Measurements from ENCODE around the gene RAB5A. TPM values are rescaled to one million over a fixed set of nuclear protein-coding genes. Genes with fewer than 3 reads are reported as not detected.

RAB5A gene
- total RNA-seq, 1 experiment from 2014 or later, result 65.1 TPM

- H3K9me2 ChIP-seq (ENCODE audit: insufficient read depth), result no peaks in the 10 kb centered on the region
- H3K36me3 ChIP-seq (ENCODE audit: low read depth), result no peaks in the 10 kb centered on the region
- BruUV-seq (replicated peaks), result no TSS peak
- no peaks in the 10 kb centered on the region for H3K79me2 ChIP-seq (ENCODE audit: low read depth)
- H3K27ac ChIP-seq, result no peak overlapping the region
- no peaks in the 10 kb centered on the region for H3K9me3 ChIP-seq (ENCODE audit: insufficient read depth, low read depth)
- H4K20me1 ChIP-seq (ENCODE audit: insufficient read depth), result no peaks in the 10 kb centered on the region
- CTCF ChIA-PET, result no interaction called here
- POLR2A ChIA-PET (ENCODE audit: unreplicated experiment), result no interaction called here
- DNase-seq, result no peak
- TF ChIP-seq, protein P1, sequence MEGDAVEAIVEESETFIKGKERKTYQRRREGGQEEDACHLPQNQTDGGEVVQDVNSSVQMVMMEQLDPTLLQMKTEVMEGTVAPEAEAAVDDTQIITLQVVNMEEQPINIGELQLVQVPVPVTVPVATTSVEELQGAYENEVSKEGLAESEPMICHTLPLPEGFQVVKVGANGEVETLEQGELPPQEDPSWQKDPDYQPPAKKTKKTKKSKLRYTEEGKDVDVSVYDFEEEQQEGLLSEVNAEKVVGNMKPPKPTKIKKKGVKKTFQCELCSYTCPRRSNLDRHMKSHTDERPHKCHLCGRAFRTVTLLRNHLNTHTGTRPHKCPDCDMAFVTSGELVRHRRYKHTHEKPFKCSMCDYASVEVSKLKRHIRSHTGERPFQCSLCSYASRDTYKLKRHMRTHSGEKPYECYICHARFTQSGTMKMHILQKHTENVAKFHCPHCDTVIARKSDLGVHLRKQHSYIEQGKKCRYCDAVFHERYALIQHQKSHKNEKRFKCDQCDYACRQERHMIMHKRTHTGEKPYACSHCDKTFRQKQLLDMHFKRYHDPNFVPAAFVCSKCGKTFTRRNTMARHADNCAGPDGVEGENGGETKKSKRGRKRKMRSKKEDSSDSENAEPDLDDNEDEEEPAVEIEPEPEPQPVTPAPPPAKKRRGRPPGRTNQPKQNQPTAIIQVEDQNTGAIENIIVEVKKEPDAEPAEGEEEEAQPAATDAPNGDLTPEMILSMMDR (conservative IDR thresholded peaks at IDR 0.05), result no peak
- TF ChIP-seq EZH2 (IDR thresholded peaks at IDR 0.05; ENCODE audit: low read depth), result no peak
- no peak overlapping the region for H3K4me2 ChIP-seq
- H3K4me1 ChIP-seq (replicated peaks; ENCODE audit: insufficient read depth), result no peaks in the 10 kb centered on the region; the same call in 1 of the 2 replicates
- intact Hi-C loops (cut with micrococcal nuclease; ENCODE audit: unreplicated experiment), result no loop called here
- H3F3A ChIP-seq (ENCODE audit: insufficient read depth, low read depth), result no peaks in the 10 kb centered on the region
- no peak overlapping the region for H3K4me3 ChIP-seq
- H3K27me3 ChIP-seq (ENCODE audit: insufficient read depth, low read depth), result no peaks in the 10 kb centered on the region
- H2AFZ ChIP-seq, result no peak overlapping the region
Observed at GRCh38 chr3:19901337-19901736, 45.6 kb upstream of the RAB5A start.

DNA sequence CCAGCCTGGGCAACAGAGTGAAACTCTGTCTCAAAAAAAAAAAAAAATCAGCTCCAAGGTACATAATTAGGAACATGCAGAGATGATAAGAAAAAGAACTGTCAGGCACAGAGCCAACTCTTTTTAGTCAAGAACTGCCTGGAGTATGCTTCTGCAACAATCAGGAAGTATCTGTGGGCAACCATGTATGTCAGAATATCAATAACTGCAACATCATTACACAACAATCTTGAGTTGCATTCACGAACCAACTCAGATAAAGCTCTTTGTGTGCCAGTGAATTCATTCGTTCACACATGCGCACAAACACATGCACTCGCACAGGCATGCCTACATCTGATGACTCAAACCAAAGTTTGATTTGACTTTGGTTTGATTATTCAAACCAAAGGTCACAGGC is 45.0 kb upstream of the RAB5A start:
- Histone ChIP-seq H3K79me2 (ENCODE audit: low read depth) (no peaks in the 10 kb centered on the region), H3F3A (ENCODE audit: insufficient read depth, low read depth) (no peaks in the 10 kb centered on the region), H3K4me1 (replicated peaks; ENCODE audit: insufficient read depth) (no peaks in the 10 kb centered on the region; the same call in 1 of the 2 replicates), H3K4me2 (no peak overlapping the region), H3K27ac (no peak overlapping the region), H3K27me3 (ENCODE audit: insufficient read depth, low read depth) (no peaks in the 10 kb centered on the region), H2AFZ (no peak overlapping the region), H3K4me3 (no peak overlapping the region), H3K9me2 (ENCODE audit: insufficient read depth) (no peaks in the 10 kb centered on the region), H3K9me3 (ENCODE audit: insufficient read depth, low read depth) (no peaks in the 10 kb centered on the region), H4K20me1 (ENCODE audit: insufficient read depth) (no peaks in the 10 kb centered on the region), H3K36me3 (ENCODE audit: low read depth) (no peaks in the 10 kb centered on the region)
- no peak for TF ChIP-seq EZH2 (IDR thresholded peaks at IDR 0.05; ENCODE audit: low read depth)
- TF ChIP-seq, protein P1 (conservative IDR thresholded peaks at IDR 0.05), result no peak
- ChIA-PET CTCF (no interaction called here), POLR2A (ENCODE audit: unreplicated experiment) (no interaction called here)
- peak in 1 of 2 experiments; percentile 40 for DNase-seq
- intact Hi-C loops (cut with micrococcal nuclease; ENCODE audit: unreplicated experiment), result no loop called here
- no TSS peak for BruUV-seq (replicated peaks)

GRCh38 chr3:19903649-19904048 is 43.2 kb upstream of the RAB5A start:
- Histone ChIP-seq H3K4me1 (replicated peaks; ENCODE audit: insufficient read depth) (no peaks in the 10 kb centered on the region; the same call in 1 of the 2 replicates), H3K27ac (no peak overlapping the region), H3K4me3 (no peak overlapping the region), H3K9me2 (ENCODE audit: insufficient read depth) (no peaks in the 10 kb centered on the region), H3K36me3 (ENCODE audit: low read depth) (no peaks in the 10 kb centered on the region), H3K79me2 (ENCODE audit: low read depth) (no peaks in the 10 kb centered on the region), H4K20me1 (ENCODE audit: insufficient read depth) (no peaks in the 10 kb centered on the region), H3K4me2 (no peak overlapping the region), H3K27me3 (ENCODE audit: insufficient read depth, low read depth) (no peaks in the 10 kb centered on the region), H2AFZ (no peak overlapping the region), H3K9me3 (ENCODE audit: insufficient read depth, low read depth) (no peaks in the 10 kb centered on the region), H3F3A (ENCODE audit: insufficient read depth, low read depth) (no peaks in the 10 kb centered on the region)
- intact Hi-C loops (cut with micrococcal nuclease; ENCODE audit: unreplicated experiment), result no loop called here
- ChIA-PET POLR2A (ENCODE audit: unreplicated experiment) (no interaction called here), CTCF (no interaction called here)
- no peak for TF ChIP-seq EZH2 (IDR thresholded peaks at IDR 0.05; ENCODE audit: low read depth)
- TF ChIP-seq, protein P1 (conservative IDR thresholded peaks at IDR 0.05), result no peak
- DNase-seq, result no peak
- BruUV-seq (replicated peaks), result no TSS peak
